Fibroblast of peridontal ligament (primary cell): ENCODE results near the gene MYH1.

ENCODE experiments used
- DNase-seq: peaks from one replicate; pipeline ENCODE4 v3.0.0-alpha.2; 2010; ENCODE audit errors: extremely low read depth

Gene MYH1

GRCh38 chr17:10482252-10482651 is 36.1 kb downstream of the MYH1 start:
- no peak for DNase-seq

- no peak for DNase-seq
Measured at GRCh38 chr17:10477701-10478100, 40.6 kb downstream of the MYH1 start.

- DNase-seq, result no peak
Measured at GRCh38 chr17:10474536-10474935, 43.8 kb downstream of the MYH1 start.

- no peak for DNase-seq
Measured at GRCh38 chr17:10471858-10472257, 46.5 kb downstream of the MYH1 start.

- no peak for DNase-seq
Measured at GRCh38 chr17:10469459-10469858, 48.9 kb downstream of the MYH1 start, which contains the start of gene MYH4. MYH4 (minus strand) TSS chr17:10469559; CDS start chr17:10466745, 2,814 bp downstream.

- no peak for DNase-seq
Measured at GRCh38 chr17:10463402-10463801, 54.9 kb downstream of the MYH1 start.

- DNase-seq, result no peak
Measured at GRCh38 chr17:10460062-10460461, 58.3 kb downstream of the MYH1 start.

GRCh38 chr17:10458701-10459100 is 59.6 kb downstream of the MYH1 start:
- no peak for DNase-seq

- no peak for DNase-seq
Measured at GRCh38 chr17:10457952-10458351, 60.4 kb downstream of the MYH1 start.

GRCh38 chr17:10447026-10447931 is 71.1 kb downstream of the MYH1 start:
- DNase-seq, result no peak
